GM12801 (cell line): ENCODE data around the gene RAB3GAP1.

Experiments
- TF ChIP-seq, protein P1 (sequence below): IDR thresholded peaks from one replicate; pipeline ENCODE4 v1.5.1; 2011; ENCODE audit warnings: control low read depth; ENCODE audit not compliant: insufficient read length; ENCODE audit errors: extremely low read depth

RAB3GAP1 gene

DNA sequence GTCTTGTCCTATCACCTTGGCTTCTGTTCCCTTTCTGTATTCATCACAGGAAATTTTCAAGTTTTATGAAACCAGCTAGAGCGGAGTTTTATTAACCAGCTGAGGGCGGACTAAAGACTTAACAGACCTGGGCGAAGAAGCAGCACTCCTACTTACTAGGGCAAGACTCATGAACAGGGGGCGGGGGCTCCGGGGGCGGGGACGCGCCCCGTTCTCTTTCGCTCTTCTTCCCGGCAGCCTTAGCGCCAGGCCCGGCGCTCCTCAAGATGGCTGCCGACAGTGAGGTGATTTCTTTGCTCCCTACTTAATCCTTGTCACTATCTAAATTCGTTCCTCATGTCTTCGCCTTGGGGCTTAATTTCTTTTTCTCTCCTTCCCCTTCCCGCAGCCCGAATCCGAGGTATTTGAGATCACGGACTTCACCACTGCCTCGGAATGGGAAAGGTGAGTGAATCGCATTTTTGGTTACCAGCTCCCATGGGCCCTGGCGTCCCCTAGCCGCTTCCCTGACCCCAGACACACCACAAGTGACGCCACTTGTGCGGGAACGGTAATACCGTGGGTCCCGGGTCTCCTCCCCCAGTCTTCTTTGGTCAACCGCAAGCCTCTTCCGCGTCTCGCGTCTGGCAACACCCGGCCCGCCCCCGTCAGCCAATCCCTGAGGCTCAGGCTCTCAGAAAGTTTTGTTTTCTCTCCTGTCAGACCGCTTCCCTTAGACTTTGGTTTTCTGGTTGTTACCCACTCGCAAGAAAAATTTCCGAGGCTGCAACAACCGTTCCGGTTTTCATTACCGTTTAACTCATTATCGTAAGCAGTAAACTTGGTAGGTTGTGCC, at the start of gene RAB3GAP1:
TSS of gene RAB3GAP1 (plus strand) at position 251 of the 835 bp plus-strand sequence. CDS start at position 267, 16 bp downstream.
- TF ChIP-seq, protein P1, sequence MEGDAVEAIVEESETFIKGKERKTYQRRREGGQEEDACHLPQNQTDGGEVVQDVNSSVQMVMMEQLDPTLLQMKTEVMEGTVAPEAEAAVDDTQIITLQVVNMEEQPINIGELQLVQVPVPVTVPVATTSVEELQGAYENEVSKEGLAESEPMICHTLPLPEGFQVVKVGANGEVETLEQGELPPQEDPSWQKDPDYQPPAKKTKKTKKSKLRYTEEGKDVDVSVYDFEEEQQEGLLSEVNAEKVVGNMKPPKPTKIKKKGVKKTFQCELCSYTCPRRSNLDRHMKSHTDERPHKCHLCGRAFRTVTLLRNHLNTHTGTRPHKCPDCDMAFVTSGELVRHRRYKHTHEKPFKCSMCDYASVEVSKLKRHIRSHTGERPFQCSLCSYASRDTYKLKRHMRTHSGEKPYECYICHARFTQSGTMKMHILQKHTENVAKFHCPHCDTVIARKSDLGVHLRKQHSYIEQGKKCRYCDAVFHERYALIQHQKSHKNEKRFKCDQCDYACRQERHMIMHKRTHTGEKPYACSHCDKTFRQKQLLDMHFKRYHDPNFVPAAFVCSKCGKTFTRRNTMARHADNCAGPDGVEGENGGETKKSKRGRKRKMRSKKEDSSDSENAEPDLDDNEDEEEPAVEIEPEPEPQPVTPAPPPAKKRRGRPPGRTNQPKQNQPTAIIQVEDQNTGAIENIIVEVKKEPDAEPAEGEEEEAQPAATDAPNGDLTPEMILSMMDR = no peak

GRCh38 chr2:135002836-135003235, 49.3 kb upstream of the RAB3GAP1 start:
- TF ChIP-seq, protein P1 = no peak

DNA sequence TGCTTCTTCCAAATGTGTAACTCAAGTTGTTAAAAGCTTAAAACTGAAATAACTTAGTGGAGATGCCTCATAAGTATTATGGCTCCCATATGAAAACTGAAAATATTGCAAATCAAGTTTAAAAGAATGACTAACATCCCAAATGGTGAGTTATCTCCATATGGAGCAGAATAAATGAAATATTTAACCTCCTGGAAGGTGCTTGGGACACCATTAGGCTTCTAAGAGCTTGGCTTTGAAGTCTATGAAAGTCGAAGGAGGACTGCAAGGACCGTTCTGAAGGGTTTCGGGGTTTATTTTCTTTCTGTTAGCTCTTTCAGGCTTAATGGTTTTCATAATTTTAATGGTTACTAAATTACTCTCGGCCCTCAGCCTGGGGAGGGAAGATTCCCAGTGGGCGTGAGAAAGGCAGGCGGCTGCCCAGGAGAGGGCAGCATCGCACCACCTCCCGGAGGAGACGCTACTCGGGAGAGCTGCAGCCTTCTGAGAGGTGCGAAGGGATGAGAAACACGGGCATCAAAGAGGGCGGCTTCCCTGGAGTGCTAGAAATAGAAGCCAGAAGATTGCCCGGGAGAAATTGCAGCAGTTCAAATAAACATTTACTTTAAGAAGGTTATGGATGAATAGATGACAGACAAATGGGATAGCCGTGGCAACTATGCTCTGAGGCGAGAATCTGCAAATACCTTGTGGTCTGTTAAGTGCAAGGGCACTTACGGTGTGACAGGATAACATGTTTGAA, 47.9 kb upstream of the RAB3GAP1 start:
- TF ChIP-seq, protein P1 = no peak

DNA sequence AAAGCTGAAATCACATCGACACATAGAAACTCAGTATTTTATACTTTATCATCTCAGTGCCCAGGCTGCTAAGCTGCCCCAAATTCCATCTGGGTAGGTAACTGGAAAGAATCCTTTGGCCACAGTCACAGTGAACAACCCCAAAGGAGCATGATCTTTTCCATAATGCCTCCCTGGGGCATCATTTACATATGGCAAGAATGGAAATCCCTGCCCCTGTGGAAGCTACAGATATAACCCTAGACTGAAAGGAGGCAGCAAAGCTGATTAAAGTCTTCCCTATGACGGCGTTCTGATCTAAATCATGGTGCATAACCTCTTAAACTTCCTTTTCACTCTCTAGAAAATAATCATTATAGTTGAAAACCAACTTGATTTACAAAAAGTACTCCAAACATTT, 46.3 kb upstream of the RAB3GAP1 start:
- TF ChIP-seq, protein P1 = no peak

- TF ChIP-seq, protein P1 = no peak
These were observed 42.8 kb upstream of the RAB3GAP1 start for GRCh38 chr2:135009339-135009738.

- TF ChIP-seq, protein P1 = no peak
These were observed 41.7 kb upstream of the RAB3GAP1 start for GRCh38 chr2:135010200-135010942.

- TF ChIP-seq, protein P1 = no peak
These were observed 40.5 kb upstream of the RAB3GAP1 start for GRCh38 chr2:135011633-135012032.
